PC-9 (cell line): ENCODE data around the gene COL13A1.

Experiments used
- EZH2 ChIP-seq: fragments of 200-600 bp; sonication (generic); IDR thresholded peaks from 2 replicates; pipeline ENCODE4 v1.8.0; 2017; ENCODE audit warnings: antibody characterized with exemption, low read depth
- TF ChIP-seq, protein P1 (sequence below): fragments of 200-600 bp; sonication (generic); conservative IDR thresholded peaks from 2 replicates; pipeline ENCODE4 v1.6.1; 2017; ENCODE audit warnings: mixed run types, antibody characterized with exemption, mild to moderate bottlenecking, moderate library complexity

DNA sequence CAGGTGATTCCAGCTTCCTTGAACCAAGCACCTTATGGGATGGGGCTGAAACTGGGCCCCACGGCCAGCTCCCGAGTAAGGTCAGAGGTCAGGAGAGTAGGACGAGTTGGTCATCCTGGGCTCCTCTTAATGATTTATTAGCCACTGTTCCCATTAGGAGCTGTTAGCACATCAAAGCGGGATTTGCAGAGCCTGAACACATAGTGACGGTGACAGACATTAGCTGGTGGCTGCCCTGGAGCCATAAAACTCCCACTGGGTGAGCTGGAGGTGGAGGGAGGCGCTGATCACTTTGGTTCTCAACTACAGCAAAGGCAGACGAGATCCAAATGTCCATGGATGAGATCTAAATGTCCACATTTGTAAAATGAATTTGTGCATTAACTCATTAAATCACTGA lies 48.1 kb downstream of the COL13A1 start:
- TF ChIP-seq, protein P1, sequence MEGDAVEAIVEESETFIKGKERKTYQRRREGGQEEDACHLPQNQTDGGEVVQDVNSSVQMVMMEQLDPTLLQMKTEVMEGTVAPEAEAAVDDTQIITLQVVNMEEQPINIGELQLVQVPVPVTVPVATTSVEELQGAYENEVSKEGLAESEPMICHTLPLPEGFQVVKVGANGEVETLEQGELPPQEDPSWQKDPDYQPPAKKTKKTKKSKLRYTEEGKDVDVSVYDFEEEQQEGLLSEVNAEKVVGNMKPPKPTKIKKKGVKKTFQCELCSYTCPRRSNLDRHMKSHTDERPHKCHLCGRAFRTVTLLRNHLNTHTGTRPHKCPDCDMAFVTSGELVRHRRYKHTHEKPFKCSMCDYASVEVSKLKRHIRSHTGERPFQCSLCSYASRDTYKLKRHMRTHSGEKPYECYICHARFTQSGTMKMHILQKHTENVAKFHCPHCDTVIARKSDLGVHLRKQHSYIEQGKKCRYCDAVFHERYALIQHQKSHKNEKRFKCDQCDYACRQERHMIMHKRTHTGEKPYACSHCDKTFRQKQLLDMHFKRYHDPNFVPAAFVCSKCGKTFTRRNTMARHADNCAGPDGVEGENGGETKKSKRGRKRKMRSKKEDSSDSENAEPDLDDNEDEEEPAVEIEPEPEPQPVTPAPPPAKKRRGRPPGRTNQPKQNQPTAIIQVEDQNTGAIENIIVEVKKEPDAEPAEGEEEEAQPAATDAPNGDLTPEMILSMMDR, result no peak
- no peak for TF ChIP-seq EZH2
